HG03045 (cell line): ENCODE measurements around the gene ZNF888.
"Not testable (repeated sequence)": the region's sequence is repeated elsewhere in the genome, so short reads cannot be mapped to it uniquely, and the experiment has no call there.

ENCODE experiments used
- ATAC-seq: cut with Tn5 transposase; IDR thresholded peaks from one replicate; pipeline ENCODE4 v1.9.1; 2021; ENCODE audit warnings: mild to moderate bottlenecking, moderate library complexity; ENCODE audit not compliant: unreplicated experiment

ZNF888 gene

DNA sequence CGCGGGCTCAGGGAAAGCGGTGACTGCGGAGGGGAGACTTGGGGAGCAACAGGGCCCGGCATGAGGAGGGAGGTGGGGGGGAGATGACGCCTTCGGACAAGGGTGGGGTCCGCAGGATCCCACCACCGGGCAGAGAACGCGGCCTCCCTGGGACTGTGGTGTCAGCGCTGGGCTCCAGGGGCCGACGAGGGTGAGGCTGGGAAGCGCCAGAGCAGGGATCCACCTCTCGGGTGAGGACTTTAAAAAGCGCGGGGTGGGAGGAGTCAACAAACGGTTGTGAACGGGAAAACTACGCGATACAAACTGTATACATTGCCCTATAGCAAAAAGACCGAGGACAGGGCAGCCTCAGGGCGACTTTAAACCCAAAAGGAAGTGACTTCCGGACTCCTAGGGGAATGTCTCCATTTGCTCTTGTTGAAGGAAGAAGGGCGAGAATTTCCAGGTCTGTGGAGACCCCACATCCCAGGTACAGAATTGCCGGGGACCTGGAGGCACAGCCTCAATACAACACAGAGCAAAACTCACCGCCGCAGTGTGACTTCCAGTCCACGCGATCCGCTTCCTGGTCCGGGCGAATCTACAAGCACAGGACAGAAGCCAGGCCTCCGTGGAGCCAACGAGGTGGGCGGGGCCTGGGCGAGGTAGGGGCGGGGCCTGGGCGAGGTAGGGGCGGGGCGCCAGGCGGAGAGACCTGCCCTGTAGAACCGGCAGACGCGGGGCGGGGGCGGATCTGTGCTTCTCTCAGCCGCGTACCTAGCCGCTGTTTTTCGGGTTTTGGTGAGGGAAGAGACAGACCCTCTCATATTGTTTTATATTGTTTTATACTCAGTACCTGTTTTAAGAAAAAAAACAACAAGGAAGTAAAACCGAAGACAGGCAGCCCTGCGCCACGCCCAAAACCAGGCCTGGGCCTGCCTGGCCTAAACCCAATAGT, at the start of gene ZNF888:
Gene ZNF888, minus strand, starts transcription at position 588 of the 937 bp plus-strand sequence. CDS start 5,555 bp downstream, outside the sequence.
- ATAC-seq: peak; percentile 96

DNA sequence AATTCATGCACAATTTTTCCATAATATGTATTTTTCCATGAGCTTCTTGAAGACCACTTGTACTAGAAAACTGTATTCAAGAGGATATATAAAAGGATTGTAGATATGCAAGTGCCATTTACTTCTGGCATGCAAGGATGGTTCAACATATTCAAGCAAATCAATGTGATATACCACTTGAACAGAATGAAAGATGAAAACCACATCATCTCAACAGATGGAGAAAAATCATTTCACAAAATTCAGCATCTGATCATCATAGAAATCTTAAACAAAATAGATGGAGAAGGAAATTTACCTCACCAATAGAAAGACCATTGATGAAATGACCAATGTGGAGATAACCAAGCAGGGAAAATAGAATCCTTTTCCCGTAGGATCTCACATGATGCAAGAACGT, 44.5 kb upstream of the ZNF888 start:
- ATAC-seq: no peak

DNA sequence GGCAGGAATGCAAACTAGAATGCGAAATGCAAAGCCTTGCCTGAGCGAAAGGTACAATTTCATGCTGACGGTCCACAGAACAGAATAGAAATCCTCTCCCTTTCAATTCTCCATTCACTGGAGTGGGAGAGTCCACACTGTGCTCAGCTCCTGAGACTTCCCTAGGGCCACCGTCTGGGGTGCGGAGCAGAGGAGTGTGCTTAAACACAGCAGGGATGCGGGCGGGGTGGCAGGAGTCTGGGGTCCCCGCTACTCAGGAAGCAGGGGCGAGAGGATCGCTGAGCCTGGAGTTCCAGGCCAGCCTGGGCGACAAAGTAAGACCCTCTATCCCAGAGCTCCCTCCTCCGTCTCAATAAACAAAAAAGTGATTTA, 40.0 kb upstream of the ZNF888 start:
- peak; percentile 4 for ATAC-seq

DNA sequence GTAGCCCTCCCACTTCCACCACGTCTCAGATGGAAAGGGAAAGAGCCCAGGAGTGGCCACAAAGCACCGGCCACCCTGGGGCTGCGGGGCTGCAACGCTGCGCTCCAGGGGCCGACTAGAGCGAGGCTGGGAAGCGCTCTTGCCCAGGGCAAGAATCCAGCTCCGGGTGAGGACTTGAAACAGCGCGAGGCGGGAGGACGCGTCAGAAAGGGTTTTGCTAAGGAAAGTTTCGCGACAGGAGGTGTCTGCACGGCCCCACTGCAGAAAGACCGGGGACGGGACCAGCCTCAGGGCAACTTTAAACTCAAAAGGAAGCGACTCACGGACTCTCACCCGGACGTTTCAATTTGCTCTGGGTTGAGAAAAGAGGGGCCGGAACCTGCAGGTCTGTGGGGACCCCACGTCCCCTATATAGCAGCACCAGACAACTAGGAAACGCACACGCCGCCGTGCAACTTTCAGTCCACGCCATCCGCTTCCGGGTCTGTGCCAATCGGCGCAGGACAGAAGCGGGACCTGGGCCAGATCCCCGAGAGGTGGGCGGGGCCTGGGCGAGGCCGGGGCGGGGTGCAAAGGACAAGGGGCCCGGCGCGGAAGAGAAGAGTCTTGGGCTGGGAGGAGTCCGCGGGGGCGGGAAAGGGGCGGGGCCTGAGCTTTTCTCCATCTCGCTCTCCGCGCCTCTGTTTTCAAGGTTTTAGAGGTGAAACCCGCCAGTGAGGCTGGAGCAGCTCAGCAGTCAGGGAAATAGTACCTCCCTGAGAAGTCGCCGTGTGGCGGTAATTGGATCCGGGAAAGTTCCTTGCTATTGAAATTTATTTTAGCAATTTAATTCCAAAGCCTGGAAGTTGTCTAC, 39.4 kb upstream of the ZNF888 start, which contains the start of gene ZNF816:
Gene ZNF816, minus strand, starts transcription at position 488 of the 853 bp plus-strand sequence. CDS start 6,792 bp downstream, outside the sequence.
- peak; percentile 92 for ATAC-seq

DNA sequence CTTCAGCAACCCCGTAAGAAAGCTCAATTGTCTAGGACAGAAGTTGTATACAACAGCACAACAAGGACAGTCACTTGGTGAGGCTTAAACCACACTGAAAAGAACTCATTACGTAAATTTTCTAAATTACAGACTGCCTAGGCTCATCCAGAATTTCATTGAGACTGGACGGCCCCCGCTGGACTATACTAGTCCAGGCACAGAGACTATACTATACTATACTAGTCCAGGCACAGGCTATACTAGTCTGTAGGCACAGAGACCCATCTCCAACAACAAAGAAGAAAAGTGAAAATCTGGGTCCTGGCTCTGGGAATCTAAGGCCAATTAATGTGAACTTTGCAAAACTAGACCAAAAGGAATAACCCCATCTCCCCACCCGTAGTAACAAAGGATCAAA, 38.8 kb upstream of the ZNF888 start:
- ATAC-seq: no peak

DNA sequence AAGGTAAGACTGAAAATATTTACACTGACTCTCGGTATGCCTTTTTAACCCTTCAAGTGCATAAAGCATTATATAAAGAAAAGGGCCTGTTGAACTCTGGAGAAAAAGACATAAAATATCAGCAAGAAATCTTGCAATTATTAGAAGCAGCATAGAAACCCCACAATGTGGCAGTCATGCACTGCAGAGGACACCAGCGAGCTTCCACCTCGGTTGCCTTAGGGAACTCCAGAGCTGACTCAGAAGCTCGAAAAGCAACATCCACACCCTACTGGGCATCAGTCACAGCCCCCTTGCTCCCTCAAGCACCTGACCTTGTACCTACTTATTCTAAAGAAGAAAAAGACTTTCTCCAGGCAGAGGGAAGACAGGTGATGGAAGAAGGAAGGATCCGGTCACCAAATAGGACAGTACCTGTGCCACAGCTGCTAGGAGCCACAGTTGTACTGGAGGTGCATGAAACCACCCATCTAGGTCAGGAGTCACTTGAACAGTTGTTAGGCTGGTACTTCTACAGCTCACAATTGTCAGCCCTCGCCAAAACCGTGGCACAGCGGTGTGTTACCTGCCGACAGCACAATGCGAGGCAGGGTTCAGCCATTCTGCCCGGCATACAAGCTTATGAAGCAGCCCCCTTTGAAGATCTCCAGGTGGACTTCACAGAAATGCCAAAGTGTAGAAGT, 36.5 kb upstream of the ZNF888 start:
- no peak for ATAC-seq

DNA sequence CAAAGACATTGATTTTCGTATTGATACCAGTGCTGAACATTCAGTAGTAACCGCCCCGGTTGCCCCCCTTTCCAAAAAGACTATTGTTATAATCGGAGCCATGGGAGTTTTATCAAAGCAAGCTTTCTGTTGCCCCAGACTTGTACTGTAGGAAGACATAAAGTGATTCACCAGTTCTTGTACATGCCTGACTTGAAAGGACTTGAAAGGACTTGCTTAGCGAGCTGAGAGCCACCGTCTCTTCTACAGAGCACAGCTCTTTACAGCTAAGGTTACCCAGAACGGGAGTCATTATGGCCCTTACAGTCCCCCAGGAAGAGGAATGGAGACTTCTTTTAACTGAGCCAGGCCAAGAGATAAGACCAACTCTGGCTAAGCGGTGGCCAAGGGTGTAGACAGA, 34.4 kb upstream of the ZNF888 start:
- no peak for ATAC-seq

DNA sequence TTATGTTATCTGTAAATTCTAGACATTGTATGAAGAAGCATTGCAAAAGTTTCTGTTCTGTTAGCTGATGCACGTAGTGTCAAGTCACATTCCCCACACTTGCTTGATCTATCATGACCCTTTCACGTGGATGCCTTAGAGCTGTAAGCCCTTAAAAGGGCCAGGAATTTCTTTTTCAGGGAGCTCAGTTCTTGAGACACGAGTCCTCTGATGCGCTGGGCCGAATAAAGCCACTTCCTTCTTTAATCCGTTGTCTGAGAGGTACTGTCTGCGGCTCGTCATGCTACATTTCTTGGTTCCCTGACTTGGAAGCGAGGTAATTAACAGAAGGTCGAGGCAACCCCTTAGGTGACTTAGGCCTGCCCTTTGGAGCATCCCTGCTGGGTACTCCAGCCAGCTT, 33.7 kb upstream of the ZNF888 start:
- ATAC-seq: no peak

DNA sequence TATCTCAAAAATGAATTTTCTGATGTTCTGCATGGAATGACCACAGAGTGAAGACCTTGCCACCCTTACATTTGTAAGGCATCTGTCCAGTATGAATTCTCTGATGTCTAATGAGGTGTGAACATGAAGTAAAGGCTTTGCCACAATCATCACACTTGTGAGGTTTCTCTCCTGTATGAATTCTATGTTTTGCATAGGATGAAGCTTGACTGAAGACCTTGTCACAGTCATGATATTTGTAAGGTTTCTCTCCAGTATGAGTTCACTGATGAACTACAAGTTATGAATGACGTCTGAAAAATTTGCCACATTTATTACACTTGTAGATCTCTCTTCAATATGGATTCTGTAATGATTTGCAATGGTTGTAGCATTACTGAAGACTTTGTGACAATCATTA, 26.2 kb upstream of the ZNF888 start:
- no peak for ATAC-seq

DNA sequence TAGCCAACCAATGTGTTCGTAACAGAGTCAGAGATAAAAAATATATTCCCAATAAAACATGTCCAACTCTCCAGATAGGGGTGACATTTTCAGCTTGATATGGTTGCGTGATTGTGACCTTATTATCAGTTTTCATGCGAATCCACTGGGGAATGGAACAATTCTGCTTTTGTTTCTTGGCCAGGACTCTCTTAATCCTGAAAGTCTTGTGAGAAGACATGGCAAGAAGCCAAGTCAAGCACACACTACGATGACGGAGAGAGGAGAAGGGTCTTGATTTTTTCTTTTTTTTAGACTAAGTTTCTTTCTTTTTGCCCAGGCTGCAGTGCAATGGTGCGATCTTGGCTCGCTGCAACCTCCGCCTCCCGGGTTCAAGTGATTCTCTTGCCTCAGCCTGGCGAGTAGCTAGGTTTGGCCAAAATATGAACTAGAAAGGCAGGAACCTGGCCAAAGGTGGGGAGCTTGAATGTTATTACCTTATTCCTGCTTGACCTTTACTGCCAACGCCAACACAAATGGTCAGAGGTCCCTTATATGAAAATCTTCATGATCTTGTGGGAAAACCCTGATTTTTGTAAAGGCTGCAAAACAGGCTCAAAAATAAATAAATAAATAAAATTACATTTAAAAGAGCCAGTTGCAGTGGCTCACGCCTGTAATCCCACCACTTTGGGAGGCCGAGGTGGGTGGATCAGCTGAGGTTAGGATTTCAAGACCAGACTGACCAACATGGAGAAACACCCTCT, 25.0 kb upstream of the ZNF888 start:
- no peak for ATAC-seq

DNA sequence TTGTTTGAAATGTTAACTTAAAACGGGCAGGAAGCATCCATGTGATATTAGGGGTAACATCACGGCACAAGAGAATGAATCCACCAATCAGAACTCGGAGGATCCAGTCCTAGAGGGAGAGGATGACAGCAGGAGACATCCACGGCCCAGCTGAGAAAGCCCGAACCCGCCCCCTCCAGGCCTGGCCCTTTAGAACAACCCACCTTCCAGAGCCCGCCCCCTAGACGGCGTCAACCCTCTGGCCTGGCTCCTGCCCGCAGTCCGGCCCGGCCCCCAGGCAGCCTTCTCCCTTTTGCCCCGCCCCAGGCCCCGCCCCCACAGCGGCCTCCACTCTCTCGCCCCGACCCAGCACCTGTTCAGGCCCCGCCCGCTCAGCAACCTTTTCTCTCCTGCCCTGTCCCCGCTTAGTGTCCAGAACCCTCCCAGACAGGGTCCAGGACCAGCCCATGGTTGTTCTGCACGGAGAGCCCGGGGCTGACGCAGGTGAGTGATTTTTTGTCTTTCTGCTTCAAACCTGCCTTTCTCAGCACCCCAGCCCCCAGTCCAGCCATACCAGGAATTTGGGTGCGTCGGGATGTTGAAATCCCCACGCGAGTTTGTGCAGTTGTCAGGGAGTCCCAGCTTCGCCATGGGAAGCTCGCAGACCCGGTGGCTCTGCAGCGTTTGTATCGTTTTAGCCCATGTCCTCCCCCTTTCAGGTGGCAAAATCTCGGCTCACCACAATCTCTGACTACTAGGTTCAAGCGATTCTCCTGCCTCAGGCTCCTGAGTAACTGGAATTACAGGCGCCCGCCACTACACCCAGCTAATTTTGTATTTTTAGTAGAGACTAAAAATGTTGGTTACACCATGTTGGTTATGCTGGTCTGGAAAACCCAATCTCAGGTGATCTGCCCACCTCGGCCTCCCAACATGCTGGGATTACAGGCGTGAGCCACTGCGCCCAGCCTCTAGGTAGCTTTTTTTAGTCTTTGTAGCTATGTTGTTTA, 23.4 kb upstream of the ZNF888 start:
- no peak for ATAC-seq

DNA sequence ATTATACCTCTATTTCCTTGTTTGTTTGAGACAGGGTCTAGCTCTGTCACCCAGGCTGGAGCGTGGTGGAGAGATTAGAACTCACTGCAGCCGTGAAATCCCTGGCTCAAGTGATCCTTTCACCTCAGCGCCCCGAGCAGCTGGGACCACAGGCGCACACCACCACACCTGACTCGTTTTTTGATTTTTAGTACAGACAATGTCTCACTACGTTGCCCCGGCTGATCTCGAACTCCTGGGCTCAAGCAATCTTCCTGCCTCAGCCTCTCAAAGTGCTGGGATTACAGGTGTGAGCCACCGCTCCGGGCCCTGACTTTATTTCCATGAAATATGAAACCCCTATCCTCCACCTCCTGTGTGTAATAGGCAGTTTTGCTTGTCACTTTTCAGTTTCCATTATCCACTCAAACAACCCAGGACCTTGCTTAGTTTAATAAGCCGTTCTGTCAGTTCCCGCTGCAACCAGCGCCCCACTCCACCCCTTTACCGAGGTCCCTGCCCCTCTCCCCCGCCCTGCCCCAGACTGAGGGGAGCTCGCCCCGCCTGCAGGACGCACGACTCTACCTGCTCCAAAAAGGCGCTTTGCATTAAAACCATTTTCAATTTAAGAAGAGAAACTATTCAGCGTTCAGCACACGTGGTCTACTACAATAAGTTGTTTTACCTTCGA, 22.6 kb upstream of the ZNF888 start:
- ATAC-seq: no peak

DNA sequence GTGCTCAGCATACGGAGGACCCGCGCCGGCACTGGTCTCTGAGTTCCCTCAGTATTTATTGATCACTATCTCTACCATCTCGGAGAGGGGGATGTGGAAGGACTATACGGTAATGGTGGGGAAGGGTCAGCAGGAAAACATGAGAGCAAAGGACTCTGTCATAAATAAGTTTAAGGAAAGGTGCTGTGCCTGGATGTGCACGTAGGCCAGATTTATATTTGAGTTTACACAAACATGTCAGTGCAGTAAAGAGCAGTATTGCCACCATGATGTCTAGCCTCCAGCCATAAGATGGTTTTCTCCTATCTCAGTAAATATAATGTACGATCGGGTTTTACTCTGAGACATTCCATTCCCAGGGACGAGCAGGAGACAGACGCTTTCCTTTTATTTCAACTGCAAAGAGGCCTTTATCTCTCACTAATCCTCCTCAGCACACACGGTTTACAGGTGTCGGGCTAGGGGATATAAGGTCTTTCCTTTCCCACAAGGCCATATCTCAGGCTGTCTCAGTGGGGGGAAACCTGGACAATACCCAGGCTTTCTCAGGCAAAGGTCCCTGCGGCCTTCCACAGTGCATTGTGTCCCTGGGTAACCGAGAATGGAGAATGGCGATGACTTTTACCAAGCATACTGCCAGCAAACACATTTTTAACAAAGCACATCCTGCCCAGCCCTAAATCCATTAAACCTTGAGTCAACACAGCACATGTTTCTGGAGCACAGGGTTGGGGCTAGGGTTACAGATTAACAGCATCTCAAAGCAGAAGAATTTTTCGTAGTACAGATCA, 21.7 kb upstream of the ZNF888 start:
- ATAC-seq: not testable (repeated sequence)

DNA sequence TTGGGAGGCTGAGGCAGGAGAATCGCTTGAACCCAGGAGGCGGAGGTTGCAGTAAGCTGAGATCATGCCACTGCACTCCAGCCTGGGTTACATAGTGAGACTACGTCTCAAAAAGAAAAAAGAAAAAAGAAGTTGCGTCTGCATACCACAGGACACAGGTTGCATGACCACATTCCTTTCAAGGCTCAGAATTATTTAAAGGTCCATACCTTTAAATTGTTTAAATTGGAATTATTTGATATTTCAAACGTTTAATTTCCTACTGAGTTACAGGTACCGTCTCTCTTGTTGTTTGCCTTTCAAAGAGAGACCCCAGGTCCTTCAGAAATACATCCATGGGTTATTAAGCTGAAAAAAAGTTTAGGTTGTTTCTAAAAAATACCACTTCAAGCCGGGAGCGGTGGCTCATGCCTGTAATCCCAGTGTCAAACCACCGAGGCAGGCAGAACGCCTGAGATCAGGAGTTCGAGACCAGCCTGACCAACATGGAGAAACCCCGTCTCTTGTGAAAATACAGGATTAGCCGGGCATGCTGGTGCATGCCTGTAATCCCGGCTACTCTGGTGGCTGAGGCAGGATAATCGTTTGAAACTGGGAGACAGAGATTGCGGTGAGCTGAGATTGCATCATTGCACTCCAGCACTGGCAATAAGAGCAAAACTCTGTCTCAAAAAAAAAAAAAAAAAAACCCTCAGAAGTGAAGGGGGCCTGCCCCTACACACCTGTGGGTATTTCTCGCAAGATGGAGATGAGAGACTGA, 20.8 kb upstream of the ZNF888 start:
- no peak for ATAC-seq

DNA sequence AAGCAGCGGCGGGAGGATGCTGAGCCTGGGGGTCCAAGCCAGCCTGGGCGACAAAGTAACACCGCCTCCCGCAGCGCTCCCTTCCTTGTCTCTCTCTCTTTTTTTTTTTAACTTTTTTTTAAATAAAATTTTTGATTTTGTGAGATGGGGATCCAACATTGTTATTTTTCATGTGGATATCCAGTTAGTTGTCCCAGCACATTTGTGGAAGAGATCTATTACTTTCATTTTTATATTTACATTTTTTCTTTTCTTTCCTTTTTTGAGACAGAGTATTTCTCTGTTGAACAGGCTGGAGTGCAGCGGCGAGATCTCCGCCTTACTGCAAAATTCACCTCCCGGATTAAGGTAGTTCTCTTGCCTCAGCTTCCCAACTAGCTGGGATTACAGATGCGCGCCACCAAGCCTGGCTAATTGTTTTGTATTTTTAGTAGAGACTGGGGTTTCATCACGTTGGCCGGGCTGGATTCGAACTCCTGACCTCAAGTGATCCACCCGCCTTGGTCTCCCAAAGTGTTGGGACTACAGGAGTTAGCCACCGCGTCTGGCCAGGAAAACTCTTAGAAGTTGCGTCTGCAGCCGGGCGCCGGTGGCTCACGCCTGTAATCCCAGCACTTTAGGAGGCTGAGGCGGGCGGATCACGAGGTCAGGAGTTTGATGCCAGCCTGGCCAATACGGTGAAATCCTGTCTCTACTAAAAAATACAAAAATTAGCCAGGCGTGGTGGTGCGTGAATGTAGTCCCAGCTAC, 20.1 kb upstream of the ZNF888 start:
- no peak for ATAC-seq

DNA sequence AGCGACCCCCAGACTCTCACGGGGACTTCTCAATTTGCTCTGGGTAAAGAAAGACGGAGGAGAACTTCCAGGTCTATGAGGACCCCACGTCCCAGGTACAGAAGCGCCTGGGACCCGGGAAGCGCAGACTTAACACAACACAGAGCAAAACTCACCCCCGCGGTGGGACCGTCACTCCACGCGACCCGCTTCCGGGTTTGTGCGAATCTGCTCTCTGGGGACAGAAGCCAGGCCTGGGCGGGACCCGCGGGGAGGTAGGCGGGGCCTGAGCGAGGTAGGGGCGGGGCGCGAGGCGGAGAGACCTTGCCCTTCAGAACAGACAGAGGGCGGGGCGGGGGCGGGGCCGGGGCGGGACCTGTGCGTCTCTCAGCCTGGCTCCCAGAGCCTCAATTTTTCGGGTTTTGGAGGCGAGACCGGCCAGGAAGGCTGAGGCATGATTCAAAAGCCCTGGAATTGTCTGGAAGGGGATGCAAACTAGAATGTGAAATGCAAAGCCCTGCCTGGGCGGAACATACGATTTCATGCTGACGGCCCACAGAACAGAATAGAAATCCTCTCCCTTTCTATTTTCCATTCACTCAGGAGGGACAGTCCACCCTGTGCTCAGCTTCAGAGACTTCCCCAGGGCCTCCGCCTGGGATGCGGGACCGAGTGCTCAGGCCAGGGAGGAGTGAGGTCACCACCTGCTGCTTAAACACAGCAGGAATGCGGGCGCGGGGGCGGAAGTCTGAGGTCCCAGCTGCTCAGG, 19.3 kb upstream of the ZNF888 start:
- ATAC-seq: peak; percentile 92
